Muscle layer of duodenum (tissue), 2 donors: ENCODE results near the gene ZAR1.

Experiments used
- H3K27ac ChIP-seq: one replicate; pipeline ENCODE4 v1.7.0; 2013; ENCODE audit warnings: mild to moderate bottlenecking, low read length
- H3K27me3 ChIP-seq: one replicate; pipeline ENCODE4 v1.7.0; 2013; ENCODE audit warnings: low read depth, mild to moderate bottlenecking, control low read depth, low read length
- H3K36me3 ChIP-seq, 2 donors: one replicate each; pipeline ENCODE4 v1.7.0; 2013; ENCODE audit warnings: low read length in 2 of 2, control low read depth in 1 of 2, mild to moderate bottlenecking in 1 of 2; ENCODE audit not compliant: insufficient read depth in 2 of 2, control insufficient read depth in 1 of 2
- H3K4me1 ChIP-seq, 2 donors: one replicate each; pipeline ENCODE4 v1.7.0; 2013; ENCODE audit warnings: low read length in 2 of 2, mild to moderate bottlenecking in 2 of 2, control low read depth in 1 of 2, moderate library complexity in 1 of 2; ENCODE audit not compliant: insufficient read depth in 2 of 2, control insufficient read depth in 1 of 2
- H3K4me3 ChIP-seq, 2 donors: one replicate each; pipeline ENCODE4 v1.7.0; 2013; ENCODE audit warnings: low read length in 2 of 2, low read depth in 1 of 2, mild to moderate bottlenecking in 1 of 2
- H3K9me3 ChIP-seq, 2 donors: one replicate each; pipeline ENCODE4 v1.7.0; 2013; ENCODE audit warnings: low read length in 2 of 2, control low read depth in 1 of 2, mild to moderate bottlenecking in 1 of 2; ENCODE audit not compliant: control insufficient read depth in 1 of 2
- donor health status: healthy.

ZAR1 gene

DNA sequence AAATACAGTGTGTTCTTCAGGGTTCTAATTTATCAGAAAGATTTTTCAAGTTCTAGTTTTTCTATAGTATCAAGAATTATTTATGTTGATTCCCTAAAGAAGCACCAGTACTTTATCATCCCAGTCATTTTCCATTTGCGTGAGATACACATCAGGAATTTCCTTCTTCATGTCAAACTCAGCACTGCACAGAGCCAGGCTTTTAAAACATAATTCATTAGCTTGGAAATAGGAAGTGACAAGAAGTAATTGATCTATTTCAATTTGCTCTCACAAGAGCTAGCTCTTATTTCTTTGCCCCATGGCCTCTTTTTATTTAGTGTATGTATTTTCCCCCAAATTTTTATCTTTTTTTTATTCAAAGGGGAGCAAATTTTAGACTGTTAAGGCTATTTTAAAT is 19.9 kb upstream of the ZAR1 start:
- Histone ChIP-seq H3K27me3 (no peaks in the 10 kb centered on the region), H3K4me1 (no peaks in the 10 kb centered on the region), H3K4me3 (no peak overlapping the region), H3K27ac (no peak overlapping the region), H3K9me3 (no peaks in the 10 kb centered on the region), H3K36me3 (no peaks in the 10 kb centered on the region)

DNA sequence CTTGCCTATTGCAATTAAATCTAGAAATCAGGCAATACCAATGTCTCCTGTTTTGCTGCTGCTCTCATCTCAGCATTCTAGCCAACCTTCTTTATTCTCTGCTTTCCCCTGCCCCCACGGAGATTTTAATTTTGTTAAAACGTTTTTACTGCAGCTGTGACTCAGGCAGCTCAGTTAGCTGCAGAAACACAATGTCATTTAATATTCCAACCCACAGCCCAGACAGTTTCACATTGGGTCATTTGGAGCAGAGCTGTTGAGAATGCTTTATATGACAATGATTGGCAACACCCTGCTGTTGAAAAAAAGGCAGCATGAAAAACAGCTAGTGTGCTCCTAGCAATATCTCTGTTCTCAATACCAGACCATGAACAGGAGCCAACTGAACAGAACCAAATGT is 19.5 kb upstream of the ZAR1 start:
- Histone ChIP-seq H3K4me1 (no peaks in the 10 kb centered on the region), H3K27me3 (no peaks in the 10 kb centered on the region), H3K9me3 (no peaks in the 10 kb centered on the region), H3K36me3 (no peaks in the 10 kb centered on the region), H3K27ac (no peak overlapping the region), H3K4me3 (no peak overlapping the region)

DNA sequence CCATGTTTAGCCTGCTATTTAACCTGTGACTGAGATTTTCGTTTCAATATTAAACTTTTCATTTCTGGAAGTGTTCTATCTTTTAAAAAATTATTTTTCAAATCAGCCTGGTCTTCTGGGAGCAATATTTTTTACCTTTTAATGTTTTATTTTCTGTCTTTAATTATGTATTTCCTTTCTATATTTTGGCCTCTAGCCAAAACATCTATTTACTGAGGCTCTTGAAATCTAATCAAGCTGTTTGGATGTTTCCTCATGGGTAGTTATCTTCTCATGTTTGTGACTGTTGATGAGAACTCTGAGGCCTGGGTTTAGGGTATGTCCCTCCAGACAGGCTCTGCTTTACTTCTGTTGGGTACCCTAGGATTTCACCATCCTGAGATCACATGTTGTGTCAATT is 17.3 kb upstream of the ZAR1 start:
- Histone ChIP-seq H3K9me3 (no peaks in the 10 kb centered on the region), H3K4me1 (no peaks in the 10 kb centered on the region), H3K27ac (no peak overlapping the region), H3K4me3 (no peak overlapping the region), H3K36me3 (no peaks in the 10 kb centered on the region), H3K27me3 (no peaks in the 10 kb centered on the region)

DNA sequence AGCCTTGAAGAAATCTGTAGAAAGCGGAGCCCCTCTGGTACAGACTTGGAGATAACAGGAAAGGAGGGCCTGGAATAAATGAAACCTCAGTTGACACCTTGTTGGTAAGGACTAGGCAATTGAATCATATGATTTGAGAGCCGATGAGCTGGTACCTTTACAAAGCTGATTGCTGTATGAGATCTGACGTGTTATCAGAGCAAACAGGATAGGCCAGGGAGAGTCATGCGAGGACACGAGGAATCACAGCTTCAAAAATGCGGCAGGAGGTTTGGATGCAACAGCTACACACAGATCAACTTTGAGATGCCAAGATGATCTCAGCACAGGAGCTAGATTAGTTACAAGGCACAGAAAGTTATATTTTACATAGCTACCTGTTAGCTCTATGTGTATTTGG is 14.3 kb upstream of the ZAR1 start:
- H3K27me3 ChIP-seq, result no peaks in the 10 kb centered on the region
- H3K9me3 ChIP-seq, result no peaks in the 10 kb centered on the region
- H3K4me1 ChIP-seq, result no peaks in the 10 kb centered on the region
- no peak overlapping the region for H3K4me3 ChIP-seq
- H3K36me3 ChIP-seq, result no peaks in the 10 kb centered on the region
- H3K27ac ChIP-seq, result no peak overlapping the region

DNA sequence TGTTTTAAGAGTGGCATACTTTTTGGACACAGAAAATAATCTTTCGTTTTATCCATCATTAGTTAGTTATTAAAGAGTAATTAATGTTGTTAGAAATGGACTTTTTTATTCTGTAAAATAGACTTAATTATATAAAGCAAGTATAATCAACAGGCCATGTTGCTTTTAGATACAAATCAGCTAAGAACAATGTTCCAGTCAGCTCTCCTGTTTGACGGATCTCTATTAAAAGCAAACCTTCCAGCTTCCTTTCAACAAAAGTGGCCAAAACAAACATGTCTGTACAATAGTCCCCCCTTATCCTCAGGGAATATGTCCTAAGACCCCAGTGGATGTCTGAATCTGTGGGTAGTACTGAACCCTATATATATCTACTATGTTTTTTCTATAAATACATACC is 11.8 kb upstream of the ZAR1 start:
- H3K4me3 ChIP-seq, result no peak overlapping the region
- H3K36me3 ChIP-seq, result no peaks in the 10 kb centered on the region
- peaks cover 16% of the 10 kb centered on the region for H3K27me3 ChIP-seq
- H3K9me3 ChIP-seq, result no peaks in the 10 kb centered on the region
- no peaks in the 10 kb centered on the region for H3K4me1 ChIP-seq
- H3K27ac ChIP-seq, result no peak overlapping the region

DNA sequence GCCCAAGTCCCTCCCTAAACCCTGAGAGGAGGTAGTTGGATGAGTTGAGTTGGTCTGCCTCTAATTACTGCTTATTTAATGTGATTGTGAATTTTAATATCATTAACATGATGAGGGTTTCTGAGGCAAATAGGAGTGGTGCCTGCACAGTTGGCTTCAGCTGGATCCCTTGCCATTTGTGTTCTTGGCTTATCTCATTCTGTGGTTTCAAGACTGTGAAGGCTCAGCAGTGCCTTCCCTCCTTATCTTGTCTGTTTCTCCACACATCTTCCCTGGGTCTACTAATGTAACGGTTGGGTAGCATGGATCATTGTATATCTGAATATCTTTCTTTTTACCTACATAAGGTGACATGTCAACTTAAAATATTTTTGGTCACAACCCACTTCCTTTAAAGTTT is 8.5 kb upstream of the ZAR1 start:
- H3K27me3 ChIP-seq, result peaks cover 38% of the 10 kb centered on the region
- H3K36me3 ChIP-seq, result no peaks in the 10 kb centered on the region
- no peaks in the 10 kb centered on the region for H3K4me1 ChIP-seq
- no peaks in the 10 kb centered on the region for H3K9me3 ChIP-seq
- no peak overlapping the region for H3K4me3 ChIP-seq
- H3K27ac ChIP-seq, result no peak overlapping the region

DNA sequence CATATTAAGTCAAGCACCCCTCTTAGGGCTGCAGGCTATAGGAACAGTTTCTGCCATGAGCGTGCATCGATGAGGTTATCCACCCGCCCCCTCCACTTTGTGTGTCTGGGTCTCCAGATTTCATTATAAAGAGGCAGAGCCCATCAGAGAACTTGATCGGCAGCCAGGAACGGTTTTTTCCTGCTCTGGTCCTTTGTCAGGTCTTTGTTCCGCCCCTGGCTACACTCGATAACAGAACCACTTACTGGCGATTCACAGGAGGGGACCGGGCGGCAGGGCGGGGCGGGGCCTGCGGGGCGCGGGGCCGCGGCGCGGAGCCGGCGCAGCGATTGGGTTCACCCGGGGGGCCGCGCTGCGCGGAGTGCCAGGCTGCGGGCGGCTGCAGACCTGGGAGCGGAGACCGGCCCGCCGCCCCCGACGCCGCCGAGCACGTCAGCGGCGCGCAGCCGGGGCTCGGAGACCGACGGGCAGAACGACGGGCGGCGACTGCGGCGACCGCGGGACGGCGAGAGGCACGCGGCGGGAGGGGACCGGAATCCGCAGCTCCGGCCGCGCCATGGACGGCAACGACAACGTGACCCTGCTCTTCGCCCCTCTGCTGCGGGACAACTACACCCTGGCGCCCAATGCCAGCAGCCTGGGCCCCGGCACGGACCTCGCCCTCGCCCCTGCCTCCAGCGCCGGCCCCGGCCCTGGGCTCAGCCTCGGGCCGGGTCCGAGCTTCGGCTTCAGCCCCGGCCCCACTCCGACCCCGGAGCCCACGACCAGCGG is 6.9 kb upstream of the ZAR1 start, which contains the start of gene SLC10A4:
SLC10A4 (plus strand) TSS at position 338 of the 771 bp plus-strand sequence; CDS start at position 557, 219 bp downstream.
- peak within 1 kb of the TSS in 1 of 2 donors; percentile 41 for H3K4me3 ChIP-seq
- H3K9me3 ChIP-seq, result no peaks in the 10 kb centered on the region
- peaks cover 52% of the 10 kb centered on the region for H3K27me3 ChIP-seq
- H3K36me3 ChIP-seq, result no peaks in the 10 kb centered on the region
- H3K27ac ChIP-seq, result no peak within 1 kb of the TSS
- no peaks in the 10 kb centered on the region for H3K4me1 ChIP-seq

DNA sequence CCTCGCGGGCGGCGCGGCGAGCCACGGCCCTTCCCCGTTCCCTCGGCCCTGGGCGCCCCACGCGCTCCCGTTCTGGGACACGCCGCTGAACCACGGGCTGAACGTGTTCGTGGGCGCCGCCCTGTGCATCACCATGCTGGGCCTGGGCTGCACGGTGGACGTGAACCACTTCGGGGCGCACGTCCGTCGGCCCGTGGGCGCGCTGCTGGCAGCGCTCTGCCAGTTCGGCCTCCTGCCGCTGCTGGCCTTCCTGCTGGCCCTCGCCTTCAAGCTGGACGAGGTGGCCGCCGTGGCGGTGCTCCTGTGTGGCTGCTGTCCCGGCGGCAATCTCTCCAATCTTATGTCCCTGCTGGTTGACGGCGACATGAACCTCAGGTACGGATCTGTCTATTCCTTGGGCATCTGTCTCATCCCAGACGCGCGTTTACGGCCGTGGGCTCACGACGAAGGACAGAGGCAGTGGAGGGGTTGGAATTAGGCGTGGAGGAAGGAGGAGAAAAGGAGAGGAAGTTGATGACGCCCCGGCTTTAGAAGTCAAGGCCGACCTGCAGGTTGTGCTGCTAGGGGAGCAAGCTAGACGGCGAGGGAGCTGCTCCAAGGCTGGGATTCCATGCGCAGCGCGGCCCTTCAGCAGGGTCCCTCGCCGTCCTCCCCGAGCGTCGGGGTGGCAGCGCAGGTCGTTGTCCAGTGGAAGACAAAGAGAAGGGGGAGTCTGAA is 6.1 kb upstream of the ZAR1 start:
- Histone ChIP-seq H3K27me3 (peaks cover 58% of the 10 kb centered on the region), H3K9me3 (no peaks in the 10 kb centered on the region), H3K4me3 (peak overlapping the region in 1 of 2 donors; percentile 41), H3K36me3 (no peaks in the 10 kb centered on the region), H3K4me1 (no peaks in the 10 kb centered on the region), H3K27ac (no peak overlapping the region)

DNA sequence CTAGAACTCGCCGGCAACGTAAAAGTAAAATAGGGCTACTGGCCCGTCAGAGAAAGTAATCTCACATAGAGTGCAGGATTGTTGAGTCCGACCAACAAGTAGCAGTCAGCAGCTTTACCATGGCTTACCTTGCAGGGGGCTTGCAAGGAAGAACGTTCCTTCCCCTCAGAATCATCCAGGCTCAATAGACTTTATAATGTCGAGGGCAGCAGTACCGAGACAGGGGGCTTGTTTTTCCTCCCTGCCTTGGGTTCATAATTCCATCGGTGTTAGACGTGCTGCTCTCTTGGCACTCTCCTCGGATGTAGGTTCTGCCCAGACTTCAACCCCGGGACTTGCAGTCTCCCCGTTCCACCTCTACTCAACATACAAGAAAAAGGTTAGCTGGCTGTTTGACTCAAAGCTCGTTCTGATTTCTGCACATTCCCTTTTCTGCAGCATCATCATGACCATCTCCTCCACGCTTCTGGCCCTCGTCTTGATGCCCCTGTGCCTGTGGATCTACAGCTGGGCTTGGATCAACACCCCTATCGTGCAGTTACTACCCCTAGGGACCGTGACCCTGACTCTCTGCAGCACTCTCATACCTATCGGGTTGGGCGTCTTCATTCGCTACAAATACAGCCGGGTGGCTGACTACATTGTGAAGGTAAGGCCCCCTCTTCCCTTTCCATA is 5.4 kb upstream of the ZAR1 start:
- Histone ChIP-seq H3K27ac (no peak overlapping the region), H3K9me3 (no peaks in the 10 kb centered on the region), H3K4me3 (no peak overlapping the region), H3K4me1 (peaks cover 0 to 1% of the 10 kb centered on the region in 2 donors), H3K36me3 (no peaks in the 10 kb centered on the region), H3K27me3 (peaks cover 65% of the 10 kb centered on the region)

DNA sequence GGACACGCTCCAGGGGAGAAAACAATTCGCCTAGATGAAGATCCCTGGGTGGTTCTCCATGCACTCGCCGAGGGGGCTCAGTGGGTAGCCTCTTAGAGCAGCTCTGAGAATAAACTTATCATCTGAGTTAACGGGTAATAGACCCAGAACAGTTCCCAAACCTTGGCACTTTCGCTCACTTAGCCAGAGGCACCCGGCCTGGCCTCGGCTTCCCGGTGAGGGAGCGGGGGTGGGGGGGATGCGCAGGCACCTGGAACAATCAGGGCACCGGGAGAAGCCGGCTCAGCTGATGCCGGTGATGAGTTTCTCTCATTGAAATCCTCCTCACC is 405 bp upstream of the ZAR1 start:
- Histone ChIP-seq H3K4me3 (peak overlapping the region in 1 of 2 donors; percentile 66), H3K36me3 (no peaks in the 10 kb centered on the region), H3K27me3 (peaks cover 54% of the 10 kb centered on the region), H3K27ac (no peak overlapping the region), H3K4me1 (peaks cover 0 to 7% of the 10 kb centered on the region in 2 donors), H3K9me3 (no peaks in the 10 kb centered on the region)

DNA sequence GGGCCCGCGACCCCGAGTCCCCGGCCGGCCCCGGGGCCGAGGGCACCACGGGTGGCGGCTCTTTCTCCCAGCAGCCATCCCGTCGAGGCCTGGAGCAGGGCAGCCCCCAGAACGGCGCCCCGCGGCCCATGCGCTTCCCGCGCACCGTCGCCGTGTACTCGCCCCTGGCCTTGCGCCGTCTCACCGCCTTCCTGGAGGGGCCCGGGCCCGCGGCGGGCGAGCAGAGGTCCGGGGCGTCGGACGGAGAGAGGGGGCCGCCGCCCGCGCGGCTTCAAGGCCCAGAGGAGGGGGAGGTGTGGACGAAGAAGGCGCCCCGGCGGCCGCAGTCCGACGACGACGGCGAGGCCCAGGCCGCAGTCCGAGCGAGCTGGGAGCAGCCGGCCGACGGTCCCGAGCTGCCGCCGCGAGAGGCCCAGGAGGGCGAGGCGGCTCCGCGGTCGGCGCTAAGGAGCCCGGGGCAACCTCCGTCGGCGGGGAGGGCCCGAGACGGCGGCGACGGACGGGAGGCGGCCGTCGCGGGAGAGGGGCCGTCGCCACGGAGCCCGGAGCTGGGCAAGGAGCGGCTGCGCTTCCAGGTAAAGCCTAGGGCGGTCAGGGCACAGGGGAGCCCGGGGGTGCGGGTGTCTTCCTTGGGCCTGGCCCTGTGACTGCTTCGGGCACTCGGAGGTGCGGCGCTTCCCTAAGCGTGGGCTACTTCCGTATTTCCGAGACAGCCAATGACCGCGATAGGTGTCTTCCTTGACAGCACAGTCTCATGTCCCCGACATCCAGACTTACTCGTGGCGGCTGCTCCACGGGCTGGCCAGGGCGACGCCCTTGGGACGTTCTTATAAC is 845 bp downstream of the ZAR1 start:
- no peaks in the 10 kb centered on the region for H3K9me3 ChIP-seq
- peak overlapping the region in 1 of 2 donors; percentile 66 for H3K4me3 ChIP-seq
- no peaks in the 10 kb centered on the region for H3K36me3 ChIP-seq
- H3K27me3 ChIP-seq, result peaks cover 44% of the 10 kb centered on the region
- H3K27ac ChIP-seq, result no peak overlapping the region
- H3K4me1 ChIP-seq, result peaks cover 0 to 7% of the 10 kb centered on the region in 2 donors
